ENCODE measurements around the gene LRRC73.
"Not testable (repeated sequence)": the region's sequence is repeated elsewhere in the genome, so short reads cannot be mapped to it uniquely, and the experiment has no call there.

The LRRC73 gene, protein sequence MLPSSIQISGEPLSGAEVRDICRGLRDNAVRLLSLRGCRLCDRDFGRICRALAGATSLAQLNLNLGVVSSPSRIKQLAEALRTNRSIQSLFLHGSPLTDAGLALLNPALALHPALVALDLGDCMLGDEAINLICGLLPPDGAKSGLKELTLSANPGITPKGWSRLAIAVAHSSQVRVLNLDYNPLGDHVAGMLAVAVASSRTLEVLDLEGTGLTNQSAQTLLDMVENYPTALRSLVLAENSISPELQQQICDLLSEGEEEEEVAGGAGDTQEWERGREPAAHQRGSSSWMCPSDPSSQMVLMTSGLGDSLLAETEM

DNA sequence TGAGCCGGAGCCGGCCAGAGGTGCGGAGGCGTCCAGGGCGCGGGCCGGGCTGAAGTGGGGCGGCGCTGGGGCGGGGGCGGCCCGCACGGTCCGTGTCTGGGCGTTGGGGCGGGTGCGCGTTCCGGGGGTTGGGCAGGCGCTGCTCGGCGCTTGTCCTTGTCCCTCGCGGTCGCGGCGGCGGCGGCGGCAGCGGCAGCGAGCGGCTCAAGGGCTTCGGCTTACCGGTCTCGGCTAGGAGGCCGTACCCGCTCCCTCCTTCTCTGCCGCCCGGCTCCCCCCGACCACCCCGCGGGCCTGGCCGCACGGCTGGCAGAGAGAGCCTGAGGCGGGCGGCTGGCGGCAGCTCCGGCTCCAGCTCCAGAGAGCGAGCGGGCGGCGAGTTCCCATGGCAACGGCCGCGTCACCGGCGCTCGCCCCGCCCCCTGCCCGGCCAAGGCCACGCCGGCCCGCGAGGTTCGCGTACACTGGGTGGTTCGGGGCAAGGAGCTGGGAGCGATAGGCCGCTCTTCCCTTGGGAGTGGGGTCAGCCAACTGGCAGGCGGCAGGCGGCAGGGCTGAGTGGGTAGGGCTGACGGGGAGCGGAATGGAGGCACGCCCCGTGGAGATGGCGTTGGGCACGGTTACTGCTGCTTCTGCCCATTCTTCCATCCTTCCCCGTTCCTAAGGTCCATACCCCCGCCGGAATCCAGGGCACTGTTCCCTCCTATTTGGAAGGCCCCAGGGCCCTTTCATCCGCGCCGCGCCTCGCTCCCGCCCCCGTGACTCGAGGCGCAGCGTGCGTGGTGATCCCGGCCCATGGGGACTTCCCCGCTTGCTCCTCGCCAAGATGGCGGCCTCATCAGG is at the start of gene LRRC73:
Gene LRRC73 (minus strand): TSS at position 363 of the 843 bp plus-strand sequence. CDS start 561 bp downstream, outside the sequence.
- peak; percentile 71 to 83 for DNase-seq

DNA sequence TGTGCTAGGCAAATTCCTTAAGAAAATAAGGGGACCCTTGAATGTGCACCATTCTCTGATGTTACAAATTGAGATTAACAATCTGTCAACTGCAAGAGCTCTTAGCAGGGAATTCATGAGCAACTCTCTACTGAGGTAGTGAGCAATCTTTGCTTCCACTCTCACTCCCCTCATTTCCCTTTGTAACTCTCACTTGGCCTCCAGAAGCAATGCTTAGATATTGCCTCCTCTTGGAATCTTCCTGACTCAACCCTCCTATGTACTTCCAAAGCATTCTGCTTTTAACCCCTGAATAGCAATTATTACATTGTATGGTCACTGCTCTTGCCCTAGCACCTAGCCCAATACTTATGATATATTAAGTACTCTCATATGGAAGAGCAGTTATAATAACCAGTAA is 49.2 kb upstream of the LRRC73 start:
- no peak for DNase-seq

DNA sequence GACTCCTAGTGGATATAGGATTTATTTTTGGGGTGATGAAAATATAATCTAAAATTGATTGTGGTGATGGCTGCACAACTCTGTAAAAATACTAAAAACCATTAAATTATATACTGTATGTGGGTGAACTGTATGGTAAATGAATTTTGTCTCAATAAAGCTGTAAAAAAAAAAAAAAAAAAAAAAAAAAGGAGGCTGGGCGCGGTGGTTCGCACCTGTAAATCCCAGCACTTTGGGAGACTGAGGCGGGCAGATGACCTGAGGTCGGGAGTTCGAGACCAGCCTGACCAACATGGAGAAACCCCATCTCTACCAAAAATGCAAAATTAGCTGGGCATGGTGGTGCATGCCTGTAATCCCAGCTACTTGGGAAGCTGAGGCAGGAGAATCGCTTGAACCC is 47.5 kb upstream of the LRRC73 start:
- not testable (repeated sequence) for DNase-seq

DNA sequence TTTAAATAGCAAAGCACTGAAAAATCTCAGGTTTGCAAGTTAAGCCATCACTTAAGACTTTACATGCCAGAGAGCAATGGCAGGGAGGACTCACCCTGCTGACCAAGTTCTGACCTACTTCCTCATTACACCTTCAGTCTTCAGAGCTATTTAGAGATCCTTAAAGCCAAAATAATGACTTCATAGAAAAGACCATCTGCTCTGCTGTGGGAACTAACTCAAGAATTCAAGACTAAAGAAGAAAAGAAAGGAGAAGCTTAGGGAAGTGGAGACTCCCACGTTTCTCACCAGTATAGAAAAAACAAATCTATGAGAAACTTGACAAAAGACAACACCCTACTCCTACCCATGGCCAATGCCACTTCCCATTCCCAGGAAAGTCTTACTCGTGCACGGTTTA is 37.1 kb upstream of the LRRC73 start:
- DNase-seq, result no peak

DNA sequence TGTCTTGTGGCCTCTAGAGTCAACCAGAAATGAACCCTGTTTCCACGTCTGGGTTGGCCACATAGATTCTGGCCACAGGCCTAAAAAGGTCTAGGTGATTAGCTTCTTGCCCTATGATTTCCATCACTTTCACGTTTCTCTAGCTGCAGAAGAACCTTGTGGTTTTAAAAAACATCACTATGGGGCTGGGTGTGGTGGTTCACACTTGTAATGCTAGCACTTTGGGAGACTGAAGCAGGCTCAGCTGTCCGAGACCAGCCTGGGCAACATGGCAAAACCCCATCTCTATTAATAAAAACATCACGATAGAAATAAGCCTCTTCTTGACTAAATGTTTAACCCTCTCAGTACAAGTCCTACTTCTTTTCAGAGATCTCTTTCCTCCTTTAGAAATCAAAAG is 34.3 kb upstream of the LRRC73 start:
- DNase-seq, result no peak

DNA sequence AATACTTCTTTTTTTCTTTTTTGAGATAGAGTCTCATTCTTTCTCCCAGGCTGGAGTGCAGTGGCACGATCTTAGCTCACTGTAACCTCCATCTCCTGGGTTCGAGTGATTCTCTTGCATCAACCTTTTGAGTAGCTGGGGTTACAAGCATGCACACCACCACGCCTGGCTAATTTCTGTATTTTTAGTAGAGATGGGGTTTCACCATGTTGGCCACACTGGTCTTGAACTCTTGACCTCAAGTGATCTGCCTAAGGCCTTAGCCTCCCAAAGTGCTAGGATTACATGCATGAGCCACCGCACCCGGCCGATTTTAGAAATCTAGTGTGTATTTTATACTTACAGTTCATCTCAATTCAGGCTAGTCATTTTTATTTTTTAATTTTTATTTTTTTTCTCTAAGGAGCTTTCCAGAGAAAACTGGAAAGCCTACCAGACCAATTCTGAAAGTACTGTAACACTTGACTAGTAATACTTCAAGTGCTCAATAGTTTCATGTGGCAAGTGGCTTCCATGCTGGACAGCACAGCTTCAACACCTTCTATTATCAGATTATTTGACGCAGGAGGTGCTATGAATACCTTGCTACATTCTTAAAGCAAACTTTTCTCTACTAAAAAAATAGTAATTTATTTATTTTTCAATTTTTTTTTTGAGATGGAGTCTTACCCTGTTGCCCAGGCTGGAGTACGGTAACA is 31.8 kb upstream of the LRRC73 start:
- no peak for DNase-seq

DNA sequence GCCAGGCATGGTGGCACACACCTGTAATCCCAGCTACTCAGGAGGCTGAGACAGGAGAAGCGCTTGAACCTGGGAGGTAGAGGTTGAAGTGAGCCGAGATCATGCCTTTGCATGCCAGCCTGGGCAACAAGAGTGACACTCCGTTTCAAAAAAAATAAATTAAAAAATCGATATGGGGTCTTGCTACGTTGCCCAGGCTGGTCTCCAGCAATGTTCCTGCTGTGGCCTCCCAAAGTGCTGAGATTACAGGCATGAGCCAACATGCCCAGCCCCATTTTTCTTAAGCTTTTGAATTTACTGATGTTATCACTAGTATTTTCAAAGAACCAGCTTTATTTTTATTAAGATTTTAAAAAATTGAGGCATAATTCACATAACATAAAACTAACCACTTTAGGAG is 30.4 kb upstream of the LRRC73 start:
- no peak for DNase-seq

DNA sequence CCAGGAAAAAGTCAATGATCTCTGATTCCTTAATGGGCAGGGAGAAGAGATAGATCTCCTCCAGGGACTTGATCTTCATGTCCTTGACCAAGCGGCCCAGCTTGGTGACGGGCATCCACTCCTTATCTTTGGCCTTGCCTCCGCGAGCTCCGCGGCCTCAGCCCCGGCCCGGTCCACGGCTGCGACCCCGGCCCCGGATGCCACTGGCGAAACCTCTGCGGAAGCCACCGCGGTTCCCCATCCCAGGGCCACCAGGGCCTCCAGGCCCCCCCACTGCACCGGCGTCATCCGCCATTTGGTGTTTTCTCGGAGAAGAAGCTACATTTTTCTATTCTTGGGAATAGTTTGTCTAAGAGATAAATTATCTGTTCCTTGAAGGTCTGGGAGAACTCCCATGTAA is 29.3 kb upstream of the LRRC73 start:
- not testable (repeated sequence) for DNase-seq

DNA sequence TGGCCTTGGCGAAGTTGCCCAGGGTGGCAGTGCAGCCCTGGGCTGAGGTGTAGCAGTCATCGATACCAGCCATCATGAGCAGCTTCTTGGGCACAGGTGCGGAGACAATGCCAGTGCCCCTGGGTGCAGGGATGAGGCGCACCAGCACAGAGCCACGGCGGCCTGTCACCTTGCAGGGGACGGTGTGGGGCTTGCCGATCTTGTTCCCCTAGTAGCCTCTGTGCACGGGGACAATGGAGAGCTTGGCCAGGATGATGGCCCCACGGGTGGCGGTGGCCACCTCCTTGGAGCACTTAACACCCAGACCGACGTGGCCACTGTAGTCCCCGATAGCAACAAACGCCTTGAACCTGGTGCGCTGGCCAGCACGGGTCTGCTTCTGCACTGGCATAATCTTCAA is 28.8 kb upstream of the LRRC73 start:
- DNase-seq, result not testable (repeated sequence)

DNA sequence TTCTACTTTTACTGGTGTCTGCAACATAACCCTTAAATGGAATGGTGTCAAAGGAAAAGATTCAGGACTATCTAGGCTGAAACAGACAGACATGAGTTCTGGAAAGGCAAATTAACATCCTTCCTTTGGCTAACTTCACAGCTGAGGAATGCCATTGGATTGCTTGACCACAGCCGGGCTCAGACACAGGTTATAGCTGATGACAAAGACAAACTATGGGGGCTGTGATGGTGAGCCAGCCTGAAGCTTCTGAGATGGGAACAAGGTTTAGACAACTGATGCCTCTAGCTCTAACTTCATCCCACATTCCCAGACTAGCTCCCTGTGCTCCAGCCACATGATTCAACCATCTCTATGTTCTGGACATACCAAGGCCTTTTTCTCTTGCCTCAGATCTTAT is 22.1 kb upstream of the LRRC73 start:
- DNase-seq, result no peak

DNA sequence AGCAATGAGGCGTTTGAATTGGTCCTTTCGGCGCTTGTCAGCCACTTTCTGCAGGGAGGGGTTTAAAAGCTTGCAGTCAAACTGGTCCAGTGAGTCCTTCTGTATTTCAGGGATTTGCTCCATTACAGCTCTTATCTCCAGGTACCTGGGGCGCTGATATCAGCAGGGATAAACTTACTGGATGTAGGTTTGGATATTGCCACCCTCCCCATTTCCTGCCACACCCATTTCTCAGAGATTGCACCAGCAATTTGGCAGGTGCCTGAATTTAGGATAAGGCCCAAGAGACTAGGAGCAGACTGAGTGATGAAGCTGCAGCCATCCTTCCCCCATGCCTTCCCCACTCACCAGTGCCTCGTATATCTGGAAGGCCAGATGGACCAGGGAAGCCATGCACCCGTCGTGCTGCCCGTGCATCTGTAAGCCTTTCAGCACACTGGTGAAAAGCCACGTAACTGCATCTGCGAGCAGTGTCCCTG is 14.4 kb upstream of the LRRC73 start:
- DNase-seq, result no peak

DNA sequence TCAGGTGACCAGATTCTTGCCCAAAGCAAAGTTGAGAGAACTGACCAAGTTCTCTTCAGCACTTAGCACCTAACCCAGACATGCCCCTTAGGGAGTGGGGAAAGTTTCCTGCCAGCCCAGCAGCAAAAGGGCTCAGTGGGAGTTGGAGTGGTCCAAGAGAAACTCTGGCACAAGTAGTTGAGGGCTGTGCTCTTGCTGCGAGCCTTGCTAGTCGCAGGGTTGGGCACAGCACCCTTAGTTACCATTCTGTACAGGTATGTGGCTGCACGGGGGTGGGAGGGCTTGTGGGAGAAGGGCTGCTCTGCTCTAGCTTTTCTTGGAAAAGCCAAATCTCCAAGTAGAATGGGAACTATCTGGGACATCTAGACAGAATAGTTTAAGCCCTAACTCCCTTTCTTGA is 13.1 kb upstream of the LRRC73 start:
- DNase-seq, result no peak

DNA sequence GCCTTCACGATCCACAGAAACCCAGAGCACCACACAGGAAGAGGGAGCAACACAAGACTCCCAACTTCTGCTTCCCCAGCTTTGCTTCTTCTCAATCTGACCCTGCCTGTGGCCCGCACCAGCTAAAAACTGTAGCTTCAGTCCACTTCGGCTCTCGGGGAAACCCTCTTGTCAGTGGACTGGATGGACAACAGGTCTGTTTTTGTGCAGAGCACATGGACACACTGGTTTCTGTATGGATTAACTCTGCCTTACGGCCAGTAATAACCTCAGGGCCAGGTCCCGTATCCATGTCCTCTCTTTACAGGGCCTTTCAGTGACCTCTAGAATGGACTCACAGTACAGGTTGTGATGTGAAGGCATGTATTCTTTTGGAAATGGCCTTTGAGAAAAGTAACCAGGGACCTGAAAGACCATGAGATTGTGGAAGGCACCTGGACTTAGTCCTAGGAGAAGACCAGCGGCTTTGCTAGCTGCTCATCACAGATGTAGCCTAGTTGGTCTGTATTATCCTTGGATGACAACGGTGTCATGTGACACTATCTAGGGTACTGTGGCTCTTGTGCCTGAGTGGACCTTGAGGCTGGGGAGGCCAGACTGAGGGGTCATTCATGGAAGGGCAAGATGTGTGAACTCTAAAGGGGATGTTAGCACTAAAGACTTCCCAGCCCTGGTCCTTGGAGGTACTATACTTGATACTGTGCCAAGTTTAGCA is 12.6 kb upstream of the LRRC73 start:
- DNase-seq, result no peak

DNA sequence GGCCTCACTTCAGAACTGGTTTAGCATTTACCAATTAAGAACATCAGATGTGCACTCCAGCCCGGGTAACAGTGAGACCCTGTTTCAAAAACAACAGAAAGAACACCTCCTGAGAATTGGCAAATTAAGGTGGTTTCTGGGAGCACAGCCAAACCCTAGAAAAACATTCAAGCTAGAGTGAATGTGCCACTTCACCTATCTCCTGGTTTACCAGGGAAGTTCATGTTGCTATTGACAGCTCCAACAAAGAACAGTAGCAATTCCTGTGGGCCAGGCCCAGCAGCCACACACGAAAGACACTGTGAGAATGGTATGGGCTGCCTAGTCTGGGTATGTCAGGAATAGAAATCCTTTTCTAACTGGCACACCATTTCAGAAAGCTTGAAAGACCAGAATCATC is 11.7 kb upstream of the LRRC73 start:
- no peak for DNase-seq

DNA sequence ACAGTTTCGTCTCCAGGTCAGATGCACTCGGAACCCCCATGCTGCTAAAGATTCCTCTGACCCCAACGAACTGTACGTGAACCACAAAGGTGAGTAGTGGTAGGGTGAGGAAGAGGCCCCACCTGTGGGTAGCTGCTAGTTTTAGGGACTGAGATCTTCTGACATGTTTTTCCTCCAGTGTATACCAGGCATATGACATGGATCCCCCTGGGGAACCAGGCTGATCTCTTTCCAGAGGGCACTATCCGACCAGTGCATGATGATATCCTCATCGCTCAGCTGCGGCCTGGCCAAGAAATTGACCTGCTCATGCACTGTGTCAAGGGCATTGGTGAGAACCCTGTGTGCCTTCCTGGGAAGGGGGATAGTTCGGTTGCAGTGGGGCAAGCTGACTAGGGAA is 10.0 kb upstream of the LRRC73 start:
- no peak for DNase-seq

DNA sequence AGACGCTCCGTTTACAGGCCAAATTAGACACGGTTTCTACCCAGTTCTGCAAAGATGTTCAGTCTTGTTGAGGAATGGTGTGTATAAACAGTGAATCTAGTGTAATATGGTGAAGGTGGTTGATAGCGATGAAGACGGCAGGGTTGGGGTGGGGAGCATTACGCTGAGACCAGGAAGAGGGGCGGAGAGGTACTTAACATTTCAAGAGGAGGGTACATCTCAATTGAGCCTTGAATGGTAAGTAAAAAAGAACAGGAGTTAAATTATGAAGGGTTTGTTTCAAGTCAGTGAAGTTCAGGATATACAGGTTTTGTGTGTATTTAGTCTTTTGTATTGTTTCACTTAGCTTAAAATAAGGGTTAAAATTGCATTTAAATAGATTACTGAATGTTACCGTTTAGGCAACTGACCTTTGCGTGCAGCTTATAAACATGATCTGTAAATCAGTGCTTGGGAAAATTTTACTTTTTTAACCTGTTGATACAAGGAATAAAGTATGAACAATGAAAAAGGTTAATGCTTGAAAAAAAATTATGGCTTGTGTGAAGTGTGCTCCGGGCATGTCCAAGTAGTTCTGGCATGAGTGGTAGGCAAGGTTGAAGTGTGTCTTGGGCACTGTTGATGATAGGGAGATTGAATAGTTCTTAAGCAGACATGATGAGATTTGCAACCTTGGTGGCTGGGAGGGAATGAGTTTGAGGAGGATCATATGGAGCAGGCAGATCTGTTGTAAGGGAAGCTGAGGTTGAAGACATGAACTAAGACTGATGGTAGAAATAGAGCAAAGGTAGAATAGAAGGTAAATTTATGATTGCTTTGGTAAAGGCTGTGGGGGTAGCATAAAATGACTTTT is 7.6 kb upstream of the LRRC73 start:
- DNase-seq, result no peak

DNA sequence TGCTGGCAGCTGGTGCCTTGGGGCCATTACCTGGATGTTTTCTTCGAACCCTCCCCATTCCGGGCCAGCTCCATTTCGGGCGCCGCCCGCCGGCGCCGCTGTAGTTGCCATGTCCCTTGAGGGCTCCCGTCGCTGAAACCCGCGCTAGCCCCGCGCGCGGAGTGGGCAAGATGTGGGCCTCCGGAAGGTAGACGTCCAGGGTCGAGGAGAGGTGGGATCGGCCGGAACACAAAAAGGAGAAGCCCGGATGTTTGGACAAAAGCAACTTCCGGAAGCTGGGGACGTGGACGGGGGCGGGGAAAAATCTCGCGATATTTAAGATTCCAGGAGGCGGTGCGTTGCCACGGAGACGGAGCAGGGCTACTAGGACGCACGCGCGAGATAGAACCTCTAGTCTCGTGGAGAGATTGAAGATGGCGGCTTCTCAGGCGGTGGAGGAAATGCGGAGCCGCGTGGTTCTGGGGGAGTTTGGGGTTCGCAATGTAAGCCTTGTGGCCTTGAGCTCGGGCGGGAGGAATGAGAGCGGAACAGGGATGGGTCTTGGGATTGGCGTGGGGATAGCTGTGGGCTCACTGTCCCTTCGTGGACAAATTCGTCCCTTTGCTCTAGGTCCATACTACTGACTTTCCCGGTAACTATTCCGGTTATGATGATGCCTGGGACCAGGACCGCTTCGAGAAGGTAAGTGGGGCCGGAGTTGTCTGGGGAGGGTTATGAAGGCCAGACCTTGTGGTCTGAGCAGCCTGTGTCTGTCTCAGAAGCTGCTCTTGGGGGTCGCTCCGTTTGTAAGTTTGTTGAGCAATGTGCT is 6.8 kb upstream of the LRRC73 start, which contains the start of the genes POLR1C and YIPF3:
Gene POLR1C (plus strand): TSS at position 393 of the 808 bp plus-strand sequence. CDS start 21 bp downstream, at position 414.
Gene YIPF3 (minus strand): TSS at position 230 of the 808 bp plus-strand sequence. CDS start 119 bp downstream, at position 111.
- peak; percentile 92 to 95 for DNase-seq

DNA sequence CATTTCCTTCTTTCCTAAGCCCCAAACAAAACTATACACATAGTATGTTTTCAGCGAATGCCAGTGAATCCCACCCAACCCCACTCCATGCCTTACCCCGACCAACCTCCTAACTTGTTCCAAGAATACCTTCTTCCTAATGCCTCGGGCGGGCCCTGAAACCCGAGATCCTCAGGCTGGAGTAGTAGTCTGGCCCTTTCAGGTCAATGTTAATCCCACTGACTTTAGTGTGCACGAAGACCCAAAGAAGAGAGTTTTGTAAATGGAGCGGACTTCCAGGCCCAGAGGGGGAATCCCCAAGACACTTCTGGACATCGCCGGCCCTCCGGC is 6.2 kb upstream of the LRRC73 start:
- no peak for DNase-seq

DNA sequence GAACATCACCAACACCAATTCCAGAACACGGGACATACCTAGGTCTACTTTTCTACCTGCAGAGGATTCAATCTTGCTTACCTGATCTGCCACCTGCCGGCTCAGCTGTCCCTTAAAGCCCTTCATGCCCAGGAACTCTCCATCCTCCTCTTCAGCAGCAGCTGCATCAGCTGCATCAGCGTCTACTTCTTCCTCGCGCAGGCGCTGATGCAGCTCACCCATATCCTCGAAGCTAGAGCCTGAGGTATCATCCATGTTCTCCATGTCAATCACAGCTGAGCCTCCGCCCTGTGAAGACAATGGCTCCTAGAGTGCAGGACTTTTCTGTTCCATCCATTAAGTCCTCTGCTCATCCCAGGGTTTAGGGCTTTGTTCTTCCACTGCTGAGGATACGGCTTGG is 5.7 kb upstream of the LRRC73 start:
- no peak for DNase-seq

DNA sequence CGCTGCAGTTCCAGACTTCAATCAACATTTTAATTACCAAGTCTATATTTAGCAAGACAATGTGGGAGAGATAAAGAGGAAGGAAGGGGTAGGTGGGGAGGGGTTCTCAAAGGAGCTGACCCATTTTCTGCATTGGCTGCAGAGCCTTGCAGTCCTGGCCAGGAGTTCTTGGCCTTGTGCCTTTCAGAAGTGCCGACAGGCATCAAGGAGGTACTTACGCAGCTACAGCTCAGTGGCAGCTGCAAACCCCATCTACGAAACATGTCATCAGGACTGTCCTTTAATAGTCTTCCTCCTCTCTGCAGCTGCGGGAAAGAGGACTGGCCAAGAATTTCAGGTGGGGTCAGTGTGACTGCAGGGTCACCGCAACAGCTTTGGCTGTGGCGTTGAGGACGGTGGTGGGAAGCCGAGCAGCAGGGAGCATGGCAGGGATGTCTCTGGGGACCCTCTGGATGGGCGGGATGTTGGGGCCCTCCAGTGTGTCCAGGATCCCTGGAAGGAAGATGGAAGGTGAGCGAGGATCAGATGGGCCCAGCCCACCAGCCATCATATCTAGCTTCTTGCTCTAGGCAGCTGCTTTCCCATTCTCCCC is 1.8 kb upstream of the LRRC73 start:
- no peak for DNase-seq

DNA sequence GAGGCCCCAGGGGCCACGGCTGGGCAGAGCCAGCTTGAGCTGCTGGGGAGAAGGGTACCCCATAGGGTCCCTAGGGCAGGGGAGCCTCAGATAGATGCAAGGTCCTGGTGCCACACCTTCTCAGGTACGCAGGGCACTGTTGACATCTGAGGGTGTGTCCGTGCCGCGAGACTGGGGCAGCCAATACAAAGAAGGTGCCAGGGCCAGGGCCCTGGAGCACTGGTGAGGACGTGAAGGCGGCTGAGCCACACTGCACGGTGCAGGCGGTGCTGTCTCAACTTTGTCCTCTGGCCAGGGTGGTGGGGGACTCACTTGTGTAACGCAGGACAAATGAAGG is 649 bp upstream of the LRRC73 start:
- DNase-seq, result no peak
